G401.6 (cell line): ENCODE measurements around the gene OR6B3.

Experiments
- FAIRE-seq: peaks from 2 replicates; lab custom pipeline; 2012; peaks lifted over from hg19 to GRCh38; lab: Jason Lieb, UNC

The OR6B3 gene

GRCh38 chr2:240043279-240043989 is 9.9 kb downstream of the OR6B3 start:
- no peak for FAIRE-seq

- no peak for FAIRE-seq
These were observed 10.6 kb downstream of the OR6B3 start for GRCh38 chr2:240042740-240043139.

DNA sequence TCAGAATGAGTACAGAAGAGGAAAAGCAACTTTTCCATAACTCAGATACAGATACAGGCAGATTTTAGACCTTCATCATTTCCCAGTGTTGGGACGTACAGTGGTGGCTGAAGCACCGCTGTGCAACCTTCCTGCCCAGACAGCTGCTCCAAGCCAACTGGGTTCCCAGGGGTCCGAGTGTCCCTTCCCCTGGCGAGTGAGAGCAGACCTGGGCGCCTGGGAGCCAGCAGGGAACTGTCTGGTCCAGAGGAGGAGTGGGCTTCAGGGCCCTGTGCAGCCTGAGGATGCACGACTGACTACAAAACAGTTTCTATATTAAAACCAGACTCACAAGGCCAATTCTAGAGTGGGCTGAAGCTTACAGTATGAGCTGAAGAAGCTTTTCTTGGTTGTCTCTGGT is 12.0 kb downstream of the OR6B3 start:
- no peak for FAIRE-seq

- no peak for FAIRE-seq
These were observed 16.0 kb downstream of the OR6B3 start for GRCh38 chr2:240037358-240037757.

- FAIRE-seq, result no peak
These were observed 20.0 kb downstream of the OR6B3 start for GRCh38 chr2:240033330-240033678.

DNA sequence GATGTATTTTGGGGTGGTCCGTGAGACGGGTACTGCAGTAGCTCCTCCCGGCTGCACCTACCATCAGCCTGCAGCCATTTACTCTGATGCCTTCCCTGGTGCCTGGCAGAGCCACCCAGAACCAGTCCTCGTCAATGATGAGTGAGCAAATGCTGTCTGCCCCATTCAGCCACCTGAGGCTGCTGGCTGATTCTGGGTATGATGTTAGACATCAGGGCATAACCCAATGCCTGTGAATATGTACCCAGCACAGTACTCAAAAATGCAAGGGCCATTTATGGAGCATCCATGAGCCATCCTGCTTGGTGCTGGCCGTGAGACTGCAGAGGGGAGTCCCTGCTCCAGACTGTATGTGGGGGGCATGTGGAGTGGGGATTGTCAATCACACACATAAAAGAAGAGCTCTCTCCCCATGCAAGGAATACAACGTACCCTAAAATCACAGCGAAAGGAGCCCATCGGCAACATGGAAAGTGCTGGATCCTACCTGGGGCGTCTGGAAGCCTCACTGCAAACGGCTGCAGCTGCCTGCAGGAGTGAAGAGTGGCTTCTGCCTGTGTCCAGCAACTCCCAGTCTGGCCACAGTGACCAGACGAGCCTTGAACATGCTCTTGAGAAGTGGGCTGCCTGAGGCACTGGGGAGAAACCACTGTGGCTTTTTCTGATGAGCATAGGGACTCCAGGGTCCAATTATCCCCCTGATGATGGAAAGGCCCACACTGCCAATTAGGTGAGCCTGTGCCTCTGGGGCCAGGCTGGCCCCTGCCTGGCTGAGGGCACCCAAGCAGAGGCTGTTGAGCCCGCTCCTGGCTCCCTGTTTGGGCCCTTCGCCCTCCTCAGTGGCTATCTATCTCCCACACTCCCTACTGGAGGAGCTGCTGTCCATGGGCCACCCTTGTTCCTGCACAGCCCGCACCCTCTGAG is 20.7 kb downstream of the OR6B3 start:
- FAIRE-seq, result no peak

GRCh38 chr2:240030379-240031094 is 22.8 kb downstream of the OR6B3 start, which contains the start of gene OR6B2:
TSS of gene OR6B2 (minus strand) at chr2:240030429. CDS start at chr2:240030429, 0 bp downstream.
- FAIRE-seq, result no peak

GRCh38 chr2:240024766-240025165 is 28.6 kb downstream of the OR6B3 start:
- no peak for FAIRE-seq

DNA sequence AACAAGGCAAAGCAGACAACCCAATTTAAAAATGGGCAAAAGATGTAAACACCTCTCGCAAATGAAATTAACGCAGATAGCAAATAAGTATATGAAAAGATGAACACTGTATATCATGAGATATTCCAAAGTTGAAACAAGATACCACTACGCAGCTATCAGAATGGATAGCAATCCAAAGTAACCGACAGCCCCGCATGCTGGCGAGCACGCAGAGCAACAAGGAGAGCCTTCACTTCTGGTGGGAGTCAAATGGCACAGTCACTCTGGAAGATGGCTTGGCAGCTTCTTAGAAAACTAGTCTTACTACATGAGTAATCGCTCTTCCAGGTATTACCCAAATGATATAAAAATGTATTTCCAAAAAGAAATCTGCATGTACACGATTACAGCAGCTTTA is 29.5 kb downstream of the OR6B3 start:
- FAIRE-seq, result no peak

DNA sequence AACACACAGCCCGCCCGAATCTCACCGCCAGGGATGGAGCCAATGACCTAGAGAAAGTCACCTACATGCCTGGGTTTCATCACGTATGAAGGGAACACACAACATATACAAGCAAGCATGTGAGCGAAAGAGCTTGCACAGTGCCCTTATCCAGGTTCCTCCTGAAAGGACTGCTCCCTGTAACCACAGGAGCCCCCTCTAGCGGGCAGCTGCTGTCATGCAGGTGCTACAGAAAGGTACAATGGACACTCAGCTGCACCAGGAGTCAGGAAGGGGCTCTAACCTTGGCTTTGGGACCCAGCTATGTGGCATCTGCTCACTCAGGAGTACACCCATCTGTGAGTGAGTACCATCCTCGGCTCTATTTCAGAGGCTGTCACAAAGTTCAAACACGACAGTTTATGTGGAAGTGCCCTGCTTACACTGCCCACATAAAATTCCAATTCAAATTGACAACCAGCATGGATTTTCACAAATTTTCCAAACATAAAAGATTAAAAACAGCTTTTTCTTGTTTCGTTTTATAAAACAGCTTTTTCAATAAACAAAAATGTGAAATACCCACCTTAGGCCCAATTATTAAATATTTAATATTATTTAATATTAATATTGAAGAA is 31.7 kb downstream of the OR6B3 start:
- peak; percentile 8 for FAIRE-seq

DNA sequence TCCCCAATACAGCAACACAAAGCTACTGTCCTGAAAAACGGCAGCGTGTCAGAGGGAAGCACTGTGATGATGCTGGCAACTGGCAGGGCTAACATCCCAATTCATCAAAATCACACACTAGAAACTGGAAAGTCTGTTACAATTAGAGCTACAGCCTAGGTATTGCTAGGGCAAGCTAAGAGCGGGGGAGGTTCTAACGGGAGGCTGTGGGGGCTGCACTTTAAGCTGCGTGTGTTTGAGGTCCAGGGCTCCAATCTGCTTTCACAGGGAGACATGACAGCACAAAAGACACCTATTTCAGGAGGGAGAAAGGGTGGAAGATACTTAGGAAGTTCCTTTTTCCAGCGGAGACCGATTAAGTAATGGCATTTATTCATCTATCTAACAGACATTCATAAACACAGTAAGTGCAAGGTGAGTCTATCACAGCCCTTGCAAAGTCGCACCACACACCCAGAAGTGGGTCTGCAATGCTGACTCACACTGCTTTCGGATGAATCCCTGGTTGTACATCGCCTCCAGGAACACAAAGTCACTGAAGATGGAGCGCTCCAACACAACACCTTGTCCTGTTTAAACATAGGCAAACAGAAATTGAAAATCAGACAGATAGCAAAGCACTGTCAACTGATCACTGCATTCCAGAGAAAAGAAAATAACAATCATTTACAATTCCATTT is 35.1 kb downstream of the OR6B3 start:
- no peak for FAIRE-seq

DNA sequence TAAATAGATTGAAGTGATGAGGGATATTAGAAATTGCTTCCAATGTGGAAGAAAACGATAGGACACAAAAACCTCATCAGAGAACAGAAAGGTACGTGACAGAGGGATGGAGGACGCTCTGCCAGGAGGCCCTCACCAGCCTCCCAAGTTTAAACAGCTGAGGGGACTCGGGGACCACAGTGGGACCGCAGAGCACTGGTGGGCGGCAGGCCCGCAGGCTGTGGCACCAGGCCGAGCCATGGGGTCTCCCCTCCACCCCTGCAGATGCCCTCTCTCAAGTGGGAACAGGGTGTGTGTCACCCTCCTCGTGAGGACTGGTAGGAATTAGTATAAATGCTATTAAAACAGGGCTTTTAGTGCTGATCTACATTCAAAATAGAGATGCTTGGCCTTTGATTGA is 39.0 kb downstream of the OR6B3 start:
- FAIRE-seq, result no peak

DNA sequence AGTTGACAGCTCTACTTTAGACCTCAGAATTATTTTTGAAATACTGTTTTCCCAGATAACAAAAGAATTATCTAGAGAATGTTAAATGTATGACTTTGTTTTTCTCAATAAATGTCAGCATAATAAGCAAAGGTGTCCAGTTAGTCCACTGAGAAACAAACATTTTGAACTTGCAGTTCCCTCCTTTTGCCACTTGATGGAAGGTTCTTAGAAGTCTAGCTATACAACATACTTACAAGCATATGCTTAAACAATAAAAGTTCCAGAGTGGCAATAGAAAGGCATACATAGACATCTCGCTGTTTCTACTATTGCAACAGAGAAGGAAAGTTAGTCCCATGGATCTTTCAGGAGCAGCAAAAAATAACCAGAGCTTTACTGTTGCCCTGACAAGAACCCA is 40.0 kb downstream of the OR6B3 start:
- peak; percentile 89 for FAIRE-seq

- FAIRE-seq, result no peak
These were observed 50.3 kb downstream of the OR6B3 start for GRCh38 chr2:240002983-240003382.

- no peak for FAIRE-seq
These were observed 52.6 kb downstream of the OR6B3 start for GRCh38 chr2:240000671-240001070.

DNA sequence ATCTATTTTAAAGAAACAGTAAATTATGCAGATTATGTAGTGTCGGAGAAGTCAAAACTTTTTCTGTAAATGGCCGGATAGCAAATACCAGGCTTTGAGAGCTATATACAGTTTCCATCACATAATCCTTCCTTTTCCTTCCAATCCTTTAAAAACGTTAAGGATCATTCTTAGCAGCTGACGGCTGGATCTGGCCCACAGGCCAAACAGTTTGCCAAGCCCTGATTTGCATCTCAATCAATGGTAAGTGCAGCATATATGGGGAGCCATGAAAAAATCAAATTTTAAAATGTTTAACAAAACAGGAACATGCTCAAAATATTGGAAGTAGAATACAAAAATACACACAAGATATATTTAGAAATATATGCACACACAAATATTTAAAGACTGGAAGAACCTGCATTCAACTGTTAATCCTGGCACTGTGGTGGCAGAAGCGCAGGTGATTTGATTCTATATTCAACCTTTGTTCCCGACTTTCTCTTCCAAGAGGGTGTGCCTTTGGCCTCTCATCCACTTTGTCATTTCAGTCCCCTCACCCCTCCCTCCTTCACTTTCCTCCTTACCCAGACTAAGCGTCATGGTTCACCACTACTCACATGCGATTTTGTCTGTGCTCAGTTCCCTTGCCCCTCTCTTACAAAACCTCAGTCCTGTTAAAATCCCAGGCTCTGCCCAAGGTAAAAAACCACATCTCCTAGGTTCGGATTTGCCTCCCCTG is 55.5 kb downstream of the OR6B3 start:
- FAIRE-seq, result no peak
